ENCODE measurements around the gene LAMA3. TPM values are rescaled to one million over a fixed set of nuclear protein-coding genes. Genes with fewer than 3 reads are reported as not detected.

Gene LAMA3
- polyA plus RNA-seq, 1 experiment = 0.32 TPM

DNA sequence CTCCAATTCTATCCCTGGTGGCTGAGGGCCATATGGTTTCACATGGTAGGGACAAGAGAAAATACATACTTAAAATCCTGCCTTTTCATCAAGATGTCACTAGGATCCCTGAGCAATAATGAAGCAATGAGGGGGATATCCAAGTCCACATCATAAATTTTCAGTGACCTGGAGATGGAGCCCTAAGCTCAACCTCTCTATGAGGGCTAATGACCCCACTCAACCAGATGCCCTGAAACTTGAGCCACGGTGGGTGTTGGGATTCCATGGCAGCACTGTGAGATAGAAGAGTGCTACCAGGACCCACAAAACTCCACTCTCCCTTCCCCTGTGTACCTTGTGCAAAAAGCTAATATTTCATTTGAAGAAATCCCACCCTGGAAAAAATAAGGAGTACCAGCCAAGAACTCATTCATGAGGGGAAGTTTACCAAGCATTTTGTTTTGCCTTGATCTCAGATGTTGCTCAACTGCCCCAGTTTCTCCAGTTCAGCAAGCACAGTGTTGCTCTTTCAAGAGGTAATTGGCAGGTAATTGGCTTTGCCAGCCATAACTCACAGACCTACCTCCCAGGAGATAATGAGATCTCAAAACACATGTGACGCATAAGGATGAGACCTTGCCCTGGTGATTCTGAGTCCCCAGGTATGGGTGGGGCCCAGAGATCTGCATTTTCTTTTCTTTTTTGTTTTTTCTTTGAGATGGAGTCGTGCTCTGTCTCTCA is 274.4 kb downstream of the LAMA3 start:
- no peaks in the 10 kb centered on the region for H3K9me3 ChIP-seq (ENCODE audit: control insufficient read depth, insufficient read depth, low read length)
- POLR2A ChIA-PET = no interaction called here

DNA sequence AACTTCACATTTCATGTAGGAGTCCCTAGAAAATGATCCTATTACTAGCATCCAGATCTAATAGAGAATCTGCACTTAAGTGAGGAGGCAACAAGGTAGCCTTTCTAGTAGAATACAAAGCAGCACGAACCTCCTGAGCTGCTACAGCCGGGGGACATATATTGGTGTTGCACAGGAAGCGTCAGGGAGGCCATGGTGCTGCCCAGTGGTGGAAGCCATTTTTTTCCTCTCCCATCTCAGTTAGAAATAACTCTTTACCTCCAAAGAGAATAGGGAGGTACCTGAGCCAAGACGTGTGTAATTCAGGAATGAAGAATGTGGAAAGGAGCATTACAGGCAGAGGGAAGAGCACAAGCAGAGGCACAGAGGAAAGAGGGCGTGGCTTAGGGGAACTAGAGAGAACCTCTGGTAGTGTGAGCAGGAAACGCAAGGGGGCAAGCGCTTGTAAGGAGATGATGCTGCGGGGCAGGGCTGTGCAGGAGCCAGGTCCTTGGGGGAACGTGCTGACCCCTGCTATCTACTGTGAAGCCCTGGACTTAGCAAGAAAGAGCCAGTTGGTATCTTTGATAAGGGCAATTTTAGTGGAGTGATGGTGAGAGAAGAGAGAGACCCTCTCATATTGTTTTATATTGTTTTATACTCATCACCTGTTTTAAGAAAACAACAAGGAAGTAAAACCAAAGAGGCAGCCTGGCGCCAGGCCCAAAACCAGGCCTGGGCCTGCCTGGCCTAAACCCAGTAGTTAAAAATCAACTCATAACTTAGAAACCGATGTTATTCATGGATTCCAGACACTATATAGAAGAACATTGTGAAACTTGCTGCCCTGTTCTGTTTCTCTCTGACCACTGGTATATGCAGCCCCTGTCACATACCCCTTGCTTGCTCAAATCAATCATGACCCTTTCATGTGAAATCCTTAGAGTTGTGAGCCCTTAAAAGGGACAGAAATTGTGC is 275.3 kb downstream of the LAMA3 start:
- Histone ChIP-seq H3K9me3 (ENCODE audit: control insufficient read depth, insufficient read depth, low read length) (no peaks in the 10 kb centered on the region), H3K27ac (ENCODE audit: low read depth, low read length) (no peak overlapping the region), H3K27me3 (ENCODE audit: control insufficient read depth, insufficient read depth, low read length) (peaks cover 24% of the 10 kb centered on the region), H3K4me3 (ENCODE audit: low read depth, low read length) (no peak overlapping the region)
- ChIA-PET CTCF (interaction anchor here (0.5 kb wide), 1 partner anchor 272 kb away, joined by 3 read pairs; no protein-coding TSS in a partner anchor), POLR2A (no interaction called here)
- DNase-seq (ENCODE audit: low read depth, low spot score) = no peak
- TF ChIP-seq, protein P1, sequence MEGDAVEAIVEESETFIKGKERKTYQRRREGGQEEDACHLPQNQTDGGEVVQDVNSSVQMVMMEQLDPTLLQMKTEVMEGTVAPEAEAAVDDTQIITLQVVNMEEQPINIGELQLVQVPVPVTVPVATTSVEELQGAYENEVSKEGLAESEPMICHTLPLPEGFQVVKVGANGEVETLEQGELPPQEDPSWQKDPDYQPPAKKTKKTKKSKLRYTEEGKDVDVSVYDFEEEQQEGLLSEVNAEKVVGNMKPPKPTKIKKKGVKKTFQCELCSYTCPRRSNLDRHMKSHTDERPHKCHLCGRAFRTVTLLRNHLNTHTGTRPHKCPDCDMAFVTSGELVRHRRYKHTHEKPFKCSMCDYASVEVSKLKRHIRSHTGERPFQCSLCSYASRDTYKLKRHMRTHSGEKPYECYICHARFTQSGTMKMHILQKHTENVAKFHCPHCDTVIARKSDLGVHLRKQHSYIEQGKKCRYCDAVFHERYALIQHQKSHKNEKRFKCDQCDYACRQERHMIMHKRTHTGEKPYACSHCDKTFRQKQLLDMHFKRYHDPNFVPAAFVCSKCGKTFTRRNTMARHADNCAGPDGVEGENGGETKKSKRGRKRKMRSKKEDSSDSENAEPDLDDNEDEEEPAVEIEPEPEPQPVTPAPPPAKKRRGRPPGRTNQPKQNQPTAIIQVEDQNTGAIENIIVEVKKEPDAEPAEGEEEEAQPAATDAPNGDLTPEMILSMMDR (IDR thresholded peaks at IDR 0.05; ENCODE audit: low read depth, low read length) = no peak

More for the DNA sequence above, 274.4 kb downstream of the LAMA3 start:
- Histone ChIP-seq H3K27me3 (ENCODE audit: control insufficient read depth, insufficient read depth, low read length) (peaks cover 25% of the 10 kb centered on the region), H3K27ac (ENCODE audit: low read depth, low read length) (no peak overlapping the region), H3K4me3 (ENCODE audit: low read depth, low read length) (no peak overlapping the region)
- CTCF ChIA-PET = interaction anchor here (0.5 kb wide), 2 partner anchors 96 to 271 kb away, joined by 3 read pairs; no protein-coding TSS in a partner anchor
- TF ChIP-seq, protein P1 (IDR thresholded peaks at IDR 0.05; ENCODE audit: low read depth, low read length) = no peak
- no peak for DNase-seq (ENCODE audit: low read depth, low spot score)

DNA sequence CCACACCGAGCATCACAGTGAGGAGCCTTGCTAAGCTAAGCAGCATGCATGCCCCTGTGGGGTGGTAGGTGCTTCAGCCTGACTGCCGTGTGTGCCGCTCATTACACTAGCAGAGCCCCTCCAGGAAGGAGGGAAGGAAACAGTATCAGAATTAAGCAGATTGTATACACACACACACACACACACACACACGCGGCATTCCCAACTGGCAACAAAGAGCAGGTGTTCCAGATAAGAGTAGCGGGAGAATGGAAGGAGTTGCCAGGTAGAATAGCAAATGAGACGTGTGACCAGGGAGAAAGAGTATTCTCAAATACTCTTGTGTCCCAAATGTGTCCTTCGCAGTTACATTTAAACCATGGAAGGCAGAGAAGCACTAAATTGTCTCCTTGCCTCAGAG is 277.7 kb downstream of the LAMA3 start:
- ChIA-PET CTCF (no interaction called here), POLR2A (no interaction called here)
- Histone ChIP-seq H3K4me3 (ENCODE audit: low read depth, low read length) (no peak overlapping the region), H3K27ac (ENCODE audit: low read depth, low read length) (no peak overlapping the region), H3K27me3 (ENCODE audit: control insufficient read depth, insufficient read depth, low read length) (peaks cover 10% of the 10 kb centered on the region), H3K9me3 (ENCODE audit: control insufficient read depth, insufficient read depth, low read length) (no peaks in the 10 kb centered on the region)
- TF ChIP-seq, protein P1 (IDR thresholded peaks at IDR 0.05; ENCODE audit: low read depth, low read length) = no peak
- no peak for DNase-seq (ENCODE audit: low read depth, low spot score)

DNA sequence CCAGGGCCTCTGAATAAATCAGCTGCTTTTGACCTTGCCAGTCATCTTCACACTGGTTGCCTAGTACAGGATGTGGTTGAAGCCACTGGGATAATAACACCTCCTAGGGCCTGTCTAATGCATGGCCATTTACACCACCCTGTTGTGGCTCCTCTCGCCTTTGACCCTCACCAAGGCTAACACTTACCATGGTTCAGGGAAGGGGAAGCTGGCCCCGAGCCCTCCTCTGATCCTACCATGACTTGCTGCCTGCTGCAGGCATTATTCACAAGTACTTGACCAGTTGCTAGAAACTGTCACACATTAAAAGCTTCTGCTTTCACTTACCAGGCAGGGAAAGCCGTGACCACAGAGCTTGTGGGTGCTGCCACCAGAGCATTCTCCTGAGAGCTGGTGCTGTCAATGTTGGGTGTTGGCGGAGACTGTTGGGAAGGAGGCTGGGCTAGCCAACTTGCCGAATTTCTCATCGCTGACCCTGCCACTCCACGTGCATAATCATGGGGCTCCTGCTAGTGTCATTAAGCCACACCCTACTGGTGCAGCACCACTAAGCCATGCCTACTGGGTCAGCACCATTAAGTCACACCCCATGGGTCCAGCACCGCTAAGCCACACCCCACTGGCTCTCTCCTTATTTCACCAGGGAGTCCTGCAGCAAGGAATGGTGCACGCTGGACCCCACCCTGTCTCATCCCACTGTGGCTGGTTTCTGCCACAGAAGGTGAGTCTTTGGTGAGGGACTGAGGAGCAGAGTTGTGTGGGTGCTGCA is 278.3 kb downstream of the LAMA3 start:
- ChIA-PET CTCF (no interaction called here), POLR2A (no interaction called here)
- TF ChIP-seq, protein P1 (IDR thresholded peaks at IDR 0.05; ENCODE audit: low read depth, low read length) = no peak
- DNase-seq (ENCODE audit: low read depth, low spot score) = no peak
- no peaks in the 10 kb centered on the region for H3K9me3 ChIP-seq (ENCODE audit: control insufficient read depth, insufficient read depth, low read length)
- no peak overlapping the region for H3K4me3 ChIP-seq (ENCODE audit: low read depth, low read length)
- peaks cover 10% of the 10 kb centered on the region for H3K27me3 ChIP-seq (ENCODE audit: control insufficient read depth, insufficient read depth, low read length)
- H3K27ac ChIP-seq (ENCODE audit: low read depth, low read length) = no peak overlapping the region

All from AG04450 (cell line).